ENCODE measurements around the gene ZDHHC3.

Gene ZDHHC3

GRCh38 chr3:44942202-44942921 is 33.6 kb downstream of the ZDHHC3 start:
- Histone ChIP-seq H4K91ac (ENCODE audit: low read length) (no peak overlapping the region), H2BK12ac (ENCODE audit: low read length in 2 of 2) (no peak overlapping the region), H3K27ac (ENCODE audit: low read length, poor library complexity, severe bottlenecking) (no peak overlapping the region), H2BK5ac (ENCODE audit: low read depth, low read length, poor library complexity, severe bottlenecking) (no peak overlapping the region), H3K36me3 (ENCODE audit: control insufficient read depth in 1 of 2, insufficient read depth in 2 of 2, low read depth in 1 of 2, low read length in 2 of 2) (peaks cover 64 to 65% of the 10 kb centered on the region in 2 experiments), H4K8ac (ENCODE audit: low read length) (no peak overlapping the region), H3K4me3 (ENCODE audit: insufficient read depth in 1 of 2, low read depth in 1 of 2, low read length in 2 of 2) (no peak overlapping the region), H3K4ac (ENCODE audit: low read depth in 1 of 2, low read length in 2 of 2) (no peak overlapping the region), H2BK15ac (ENCODE audit: low read depth, poor library complexity, severe bottlenecking) (no peak overlapping the region), H3K23ac (ENCODE audit: low read length in 2 of 2) (no peak overlapping the region), H3K27me3 (ENCODE audit: control insufficient read depth in 1 of 2, insufficient read depth in 1 of 2, low read length in 2 of 2) (no peaks in the 10 kb centered on the region), H2AFZ (ENCODE audit: low read depth, low read length) (no peak overlapping the region), H3K18ac (ENCODE audit: low read depth in 1 of 2, low read length in 2 of 2) (no peak overlapping the region), H3K4me2 (ENCODE audit: low read length, poor library complexity, severe bottlenecking) (no peak overlapping the region), H3K9ac (ENCODE audit: low read length) (no peak overlapping the region), H3K14ac (ENCODE audit: low read length in 2 of 2) (no peak overlapping the region), H3K4me1 (ENCODE audit: control insufficient read depth, insufficient read depth, low read depth, low read length) (peaks cover 7% of the 10 kb centered on the region), H3K9me3 (ENCODE audit: control insufficient read depth, low read length) (no peaks in the 10 kb centered on the region), H2BK120ac (ENCODE audit: low read depth, low read length) (no peak overlapping the region), H2AK5ac (ENCODE audit: low read length, severe bottlenecking) (no peak overlapping the region), H3K79me1 (replicated peaks; ENCODE audit: low read length, poor library complexity, severe bottlenecking) (peaks cover 48% of the 10 kb centered on the region)
- DNase-seq, result peak; percentile 43
- 84% methylated on average over 8 of the region's 9 CpGs for WGBS

- no peak overlapping the region for H3K4me3 ChIP-seq (ENCODE audit: insufficient read depth in 1 of 2, low read depth in 1 of 2, low read length in 2 of 2)
- H2BK12ac ChIP-seq (ENCODE audit: low read length in 2 of 2), result peak overlapping the region in 1 of 2 experiments; percentile 59
- peak; percentile 47 for DNase-seq
- no peak overlapping the region for H2AK5ac ChIP-seq (ENCODE audit: low read length, severe bottlenecking)
- H3K4ac ChIP-seq (ENCODE audit: low read depth in 1 of 2, low read length in 2 of 2), result no peak overlapping the region
- no peak overlapping the region for H4K8ac ChIP-seq (ENCODE audit: low read length)
- no peak overlapping the region for H4K91ac ChIP-seq (ENCODE audit: low read length)
- H2BK15ac ChIP-seq (ENCODE audit: low read depth, poor library complexity, severe bottlenecking), result no peak overlapping the region
- no peak overlapping the region for H2BK5ac ChIP-seq (ENCODE audit: low read depth, low read length, poor library complexity, severe bottlenecking)
- peaks cover 45% of the 10 kb centered on the region for H3K79me1 ChIP-seq (replicated peaks; ENCODE audit: low read length, poor library complexity, severe bottlenecking)
- no peak overlapping the region for H3K18ac ChIP-seq (ENCODE audit: low read depth in 1 of 2, low read length in 2 of 2)
- no peak overlapping the region for H2BK120ac ChIP-seq (ENCODE audit: low read depth, low read length)
- H3K4me1 ChIP-seq (ENCODE audit: control insufficient read depth, insufficient read depth, low read depth, low read length), result peaks cover 7% of the 10 kb centered on the region
- H3K14ac ChIP-seq (ENCODE audit: low read length in 2 of 2), result no peak overlapping the region
- no peak overlapping the region for H3K9ac ChIP-seq (ENCODE audit: low read length)
- no peak overlapping the region for H3K27ac ChIP-seq (ENCODE audit: low read length, poor library complexity, severe bottlenecking)
- no peak overlapping the region for H2AFZ ChIP-seq (ENCODE audit: low read depth, low read length)
- H3K27me3 ChIP-seq (ENCODE audit: control insufficient read depth in 1 of 2, insufficient read depth in 1 of 2, low read length in 2 of 2), result no peaks in the 10 kb centered on the region
- H3K9me3 ChIP-seq (ENCODE audit: control insufficient read depth, low read length), result no peaks in the 10 kb centered on the region
- no peak overlapping the region for H3K23ac ChIP-seq (ENCODE audit: low read length in 2 of 2)
- 63% methylated on average over 5 of the region's 6 CpGs for WGBS
- H3K36me3 ChIP-seq (ENCODE audit: control insufficient read depth in 1 of 2, insufficient read depth in 2 of 2, low read depth in 1 of 2, low read length in 2 of 2), result peaks cover 62 to 73% of the 10 kb centered on the region in 2 experiments
- H3K4me2 ChIP-seq (ENCODE audit: low read length, poor library complexity, severe bottlenecking), result no peak overlapping the region
These were observed 36.4 kb downstream of the ZDHHC3 start for GRCh38 chr3:44939581-44940036.

- no peak for DNase-seq
- H3K36me3 ChIP-seq (ENCODE audit: control insufficient read depth in 1 of 2, insufficient read depth in 2 of 2, low read depth in 1 of 2, low read length in 2 of 2), result peaks cover 64 to 83% of the 10 kb centered on the region in 2 experiments
- H3K27me3 ChIP-seq (ENCODE audit: control insufficient read depth in 1 of 2, insufficient read depth in 1 of 2, low read length in 2 of 2), result no peaks in the 10 kb centered on the region
- H2AFZ ChIP-seq (ENCODE audit: low read depth, low read length), result no peak overlapping the region
- no peak overlapping the region for H4K91ac ChIP-seq (ENCODE audit: low read length)
- 95% methylated on average over 14 of the region's 14 CpGs for WGBS
- H3K4me2 ChIP-seq (ENCODE audit: low read length, poor library complexity, severe bottlenecking), result no peak overlapping the region
- H3K4ac ChIP-seq (ENCODE audit: low read depth in 1 of 2, low read length in 2 of 2), result no peak overlapping the region
- peaks cover 30% of the 10 kb centered on the region for H3K79me1 ChIP-seq (replicated peaks; ENCODE audit: low read length, poor library complexity, severe bottlenecking)
- no peak overlapping the region for H2AK5ac ChIP-seq (ENCODE audit: low read length, severe bottlenecking)
- H3K9ac ChIP-seq (ENCODE audit: low read length), result no peak overlapping the region
- no peak overlapping the region for H2BK5ac ChIP-seq (ENCODE audit: low read depth, low read length, poor library complexity, severe bottlenecking)
- no peaks in the 10 kb centered on the region for H3K9me3 ChIP-seq (ENCODE audit: control insufficient read depth, low read length)
- peak overlapping the region in 1 of 2 experiments; percentile 4 for H3K4me3 ChIP-seq (ENCODE audit: insufficient read depth in 1 of 2, low read depth in 1 of 2, low read length in 2 of 2)
- no peak overlapping the region for H3K27ac ChIP-seq (ENCODE audit: low read length, poor library complexity, severe bottlenecking)
- no peak overlapping the region for H3K18ac ChIP-seq (ENCODE audit: low read depth in 1 of 2, low read length in 2 of 2)
- no peaks in the 10 kb centered on the region for H3K4me1 ChIP-seq (ENCODE audit: control insufficient read depth, insufficient read depth, low read depth, low read length)
- no peak overlapping the region for H2BK12ac ChIP-seq (ENCODE audit: low read length in 2 of 2)
- H2BK120ac ChIP-seq (ENCODE audit: low read depth, low read length), result no peak overlapping the region
- no peak overlapping the region for H2BK15ac ChIP-seq (ENCODE audit: low read depth, poor library complexity, severe bottlenecking)
- H4K8ac ChIP-seq (ENCODE audit: low read length), result no peak overlapping the region
- no peak overlapping the region for H3K23ac ChIP-seq (ENCODE audit: low read length in 2 of 2)
- H3K14ac ChIP-seq (ENCODE audit: low read length in 2 of 2), result no peak overlapping the region
These were observed 42.7 kb downstream of the ZDHHC3 start for GRCh38 chr3:44932986-44933944.

GRCh38 chr3:44932271-44932670 is 43.7 kb downstream of the ZDHHC3 start:
- H3K4me3 ChIP-seq (ENCODE audit: insufficient read depth in 1 of 2, low read depth in 1 of 2, low read length in 2 of 2), result no peak overlapping the region
- no peaks in the 10 kb centered on the region for H3K27me3 ChIP-seq (ENCODE audit: control insufficient read depth in 1 of 2, insufficient read depth in 1 of 2, low read length in 2 of 2)
- no peak overlapping the region for H3K14ac ChIP-seq (ENCODE audit: low read length in 2 of 2)
- no peak overlapping the region for H2AFZ ChIP-seq (ENCODE audit: low read depth, low read length)
- no peak overlapping the region for H3K18ac ChIP-seq (ENCODE audit: low read depth in 1 of 2, low read length in 2 of 2)
- no peak overlapping the region for H4K8ac ChIP-seq (ENCODE audit: low read length)
- H3K9me3 ChIP-seq (ENCODE audit: control insufficient read depth, low read length), result no peaks in the 10 kb centered on the region
- H3K4me1 ChIP-seq (ENCODE audit: control insufficient read depth, insufficient read depth, low read depth, low read length), result no peaks in the 10 kb centered on the region
- H3K9ac ChIP-seq (ENCODE audit: low read length), result no peak overlapping the region
- WGBS, result 98% methylated on average over 2 of the region's 2 CpGs
- H3K23ac ChIP-seq (ENCODE audit: low read length in 2 of 2), result no peak overlapping the region
- no peak overlapping the region for H4K91ac ChIP-seq (ENCODE audit: low read length)
- no peak overlapping the region for H2AK5ac ChIP-seq (ENCODE audit: low read length, severe bottlenecking)
- H2BK5ac ChIP-seq (ENCODE audit: low read depth, low read length, poor library complexity, severe bottlenecking), result no peak overlapping the region
- no peak overlapping the region for H2BK15ac ChIP-seq (ENCODE audit: low read depth, poor library complexity, severe bottlenecking)
- peaks cover 24% of the 10 kb centered on the region for H3K79me1 ChIP-seq (replicated peaks; ENCODE audit: low read length, poor library complexity, severe bottlenecking)
- no peak overlapping the region for H3K4me2 ChIP-seq (ENCODE audit: low read length, poor library complexity, severe bottlenecking)
- no peak for DNase-seq
- H3K4ac ChIP-seq (ENCODE audit: low read depth in 1 of 2, low read length in 2 of 2), result no peak overlapping the region
- peaks cover 65 to 83% of the 10 kb centered on the region in 2 experiments for H3K36me3 ChIP-seq (ENCODE audit: control insufficient read depth in 1 of 2, insufficient read depth in 2 of 2, low read depth in 1 of 2, low read length in 2 of 2)
- H2BK120ac ChIP-seq (ENCODE audit: low read depth, low read length), result no peak overlapping the region
- H3K27ac ChIP-seq (ENCODE audit: low read length, poor library complexity, severe bottlenecking), result no peak overlapping the region
- no peak overlapping the region for H2BK12ac ChIP-seq (ENCODE audit: low read length in 2 of 2)

All from mesenchymal stem cell (in vitro differentiated cells and primary cell).